ENCODE measurements around the gene PMM2. TPM values are rescaled to one million over a fixed set of nuclear protein-coding genes. Genes with fewer than 3 reads are reported as not detected.

Gene PMM2
- total and polyA plus RNA-seq, 9 of the 15 experiments (the other 6 are each of a cell fraction or from before 2014, with no cell fraction given) = 5.6 to 42.7 (median 25.9) TPM

GRCh38 chr16:8818504-8819270 lies 21.0 kb downstream of the PMM2 start (continued):
- TF ChIP-seq ETS1 (conservative IDR thresholded peaks at IDR 0.05; ENCODE audit: control insufficient read depth, low read depth, low read length) (no peak), ZNF655 (CRISPR knock-in tag; IDR thresholded peaks at IDR 0.05) (no peak), MTA1 (IDR thresholded peaks at IDR 0.05; ENCODE audit: borderline replicate concordance) (no peak), JUND (IDR thresholded peaks at IDR 0.05; ENCODE audit: borderline replicate concordance, low read depth, low read length) (no peak), JUND (tag; IDR thresholded peaks at IDR 0.05; ENCODE audit: borderline replicate concordance, low read depth, low read length) (no peak)

GRCh38 chr16:8819411-8820034 lies 21.9 kb downstream of the PMM2 start:
- Histone ChIP-seq H3K9me1 (ENCODE audit: control insufficient read depth, insufficient read depth, low read length) (no peaks in the 10 kb centered on the region), H3K9me3 (replicated peaks; ENCODE audit: control insufficient read depth, insufficient read depth, low read depth, low read length) (no peaks in the 10 kb centered on the region), H3K36me3 (ENCODE audit: control insufficient read depth, insufficient read depth, low read length) (peaks cover 93% of the 10 kb centered on the region), H4K20me1 (replicated peaks; ENCODE audit: control insufficient read depth, insufficient read depth, low read length) (no peaks in the 10 kb centered on the region), H2AFZ (ENCODE audit: low read depth, low read length) (no peak overlapping the region), H3K27me3 (ENCODE audit: control insufficient read depth in 2 of 2, insufficient read depth in 2 of 2, low read length in 2 of 2) (no peaks in the 10 kb centered on the region), H3K27ac (ENCODE audit: extremely low read depth, low read depth, low read length) (no peak overlapping the region), H3K4me3 (no peak overlapping the region), H3K9ac (ENCODE audit: insufficient read depth in 1 of 2, low read depth in 2 of 2, low read length in 2 of 2) (no peak overlapping the region), H3K79me2 (ENCODE audit: control insufficient read depth, insufficient read depth, low read length) (no peaks in the 10 kb centered on the region; the same call in 2 of the 3 replicates), H3K4me1 (replicated peaks in 1 of 2; ENCODE audit: control insufficient read depth in 2 of 2, insufficient read depth in 2 of 2, low read length in 2 of 2) (no peaks in the 10 kb centered on the region), H3K4me2 (ENCODE audit: insufficient read depth, low read length) (no peak overlapping the region)
- intact Hi-C loops (cut with micrococcal nuclease) (no loop called here), in situ Hi-C loops (cut with MboI) (no loop called here)
- FAIRE-seq (no peak), ATAC-seq (no peak), DNase-seq (ENCODE audit: extremely low read depth in 1 of 4, low spot score in 3 of 4) (no peak)
- 90% methylated on average over 6 of the region's 6 CpGs for WGBS (ENCODE audit: insufficient coverage, low coverage, missing lambda C conversion rate)
- no TSS peak for BruUV-seq (replicated peaks)
- ChIA-PET POLR2A (interaction anchor here (0.8 to 2.6 kb wide), 3 partner anchors 9 to 19 kb away, joined by 3 to 13 read pairs (median 3); no protein-coding TSS in a partner anchor), CTCF (ENCODE audit: low intra/inter-chr PET ratio) (no interaction called here)
- TF ChIP-seq CREB3L1 (IDR thresholded peaks at IDR 0.05; ENCODE audit: borderline replicate concordance, low read depth) = no peak
- TF ChIP-seq ARHGAP35 (IDR thresholded peaks at IDR 0.05; ENCODE audit: partially characterized antibody) = no peak
- no peak for TF ChIP-seq FOXA1 (IDR thresholded peaks at IDR 0.05; ENCODE audit: borderline replicate concordance)
- TF ChIP-seq CGGBP1 (CRISPR knock-in tag; IDR thresholded peaks at IDR 0.05) = no peak
- TF ChIP-seq UBTF (IDR thresholded peaks at IDR 0.05; ENCODE audit: borderline replicate concordance in 1 of 2, low read depth in 2 of 2, low read length in 2 of 2) = no peak

All from K562 (cell line).